ENCODE data around the gene LACRT. TPM values are rescaled to one million over a fixed set of nuclear protein-coding genes. Genes with fewer than 3 reads are reported as not detected.

LACRT gene
- total and polyA plus RNA-seq, 2 of the 13 experiments (the other 11 are each of a cell fraction or from before 2014, with no cell fraction given) = not detected

DNA sequence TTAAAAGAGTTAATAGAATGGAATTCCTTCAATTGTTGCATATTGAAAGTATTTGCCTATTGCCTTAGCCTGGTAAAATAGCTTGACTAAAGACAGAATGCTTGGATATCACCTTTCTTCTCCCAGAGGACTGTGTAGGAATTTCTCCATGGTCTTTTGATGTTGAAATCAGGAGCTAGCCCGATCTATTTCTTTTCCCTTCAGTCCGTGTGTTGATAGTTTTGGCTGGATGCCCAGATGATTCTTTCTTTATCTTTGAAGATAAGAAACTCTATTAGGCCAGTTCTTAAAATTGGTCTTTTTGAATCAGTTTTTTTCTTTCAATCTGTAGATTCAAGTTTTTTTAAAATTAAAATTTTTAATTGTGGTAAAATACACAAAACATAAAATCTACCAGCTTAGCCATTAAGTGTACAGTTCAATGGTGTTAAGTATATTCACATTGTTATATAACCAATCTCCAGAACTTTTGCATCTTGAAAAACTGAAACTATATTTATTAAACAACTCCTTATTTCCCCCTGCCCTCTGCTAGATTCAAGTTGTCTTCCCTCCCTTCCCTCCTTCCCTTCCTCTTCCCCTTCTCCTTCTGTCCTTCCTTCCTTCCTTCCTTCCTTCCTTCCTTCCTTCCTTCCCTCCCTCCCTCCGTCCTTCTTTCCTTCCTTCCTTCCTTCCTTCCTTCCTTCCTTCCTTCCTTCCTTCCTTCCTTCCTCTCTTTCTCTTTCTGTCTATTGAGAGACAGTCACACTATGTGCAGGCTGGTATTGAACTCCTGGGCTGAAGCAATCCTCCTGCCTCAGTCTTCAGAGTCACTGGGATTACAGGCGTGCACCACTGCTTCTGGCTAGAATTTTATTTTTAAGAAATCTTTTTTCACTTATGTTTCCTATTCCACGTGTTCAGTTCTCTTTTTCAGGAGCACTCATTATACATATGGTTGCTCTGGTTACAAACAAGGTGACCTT lies 10.1 kb downstream of the LACRT start:
- H3K36me3 ChIP-seq (replicated peaks in 1 of 2; ENCODE audit: control insufficient read depth in 1 of 2, insufficient read depth in 2 of 2, low read length in 2 of 2) = no peaks in the 10 kb centered on the region
- POLR2A ChIA-PET = no interaction called here
- TF ChIP-seq HNRNPK (IDR thresholded peaks at IDR 0.05; ENCODE audit: low read depth, low read length, poor library complexity, severe bottlenecking) = peak; percentile 44
- TF ChIP-seq ZSCAN9 (CRISPR knock-in tag; IDR thresholded peaks at IDR 0.05; ENCODE audit: borderline replicate concordance) = no peak
- in situ Hi-C loops (cut with HindIII; ENCODE audit: extremely low pct_ligation_motif_present, low pct_unique_long_range_greater_than_20kb) = no loop called here
- no peak overlapping the region for H3K9ac ChIP-seq (ENCODE audit: insufficient read depth, low read depth, low read length)
- no peak for ATAC-seq
- H3K27ac ChIP-seq (ENCODE audit: extremely low read length, insufficient read depth, low read length) = no peak overlapping the region
- H3K27me3 ChIP-seq (ENCODE audit: control insufficient read depth in 1 of 2, insufficient read depth in 2 of 2, low read length in 2 of 2) = no peaks in the 10 kb centered on the region
- WGBS (ENCODE audit: low lambda C conversion rate) = 25% methylated on average over 5 of the region's 5 CpGs
- intact Hi-C loops (cut with micrococcal nuclease; ENCODE audit: unreplicated experiment) = no loop called here
- H3K79me2 ChIP-seq (ENCODE audit: insufficient read depth, low read length) = no peaks in the 10 kb centered on the region
- no peaks in the 10 kb centered on the region for H3K4me1 ChIP-seq (ENCODE audit: insufficient read depth, low read length)
- no peaks in the 10 kb centered on the region for H4K20me1 ChIP-seq (ENCODE audit: insufficient read depth, low read length)
- peak; percentile 25 for DNase-seq (ENCODE audit: low spot score)
- peaks cover 17% of the 10 kb centered on the region for H3K9me3 ChIP-seq (ENCODE audit: low read length)
- no peak for FAIRE-seq
- CTCF ChIA-PET (ENCODE audit: low intra/inter-chr PET ratio, low total read pairs) = no interaction called here
- no TSS peak for BruUV-seq (replicated peaks)
- H3K4me2 ChIP-seq (ENCODE audit: low read depth, low read length) = no peak overlapping the region
- no peak overlapping the region for H2AFZ ChIP-seq (ENCODE audit: low read length)
- no peak overlapping the region for H3K4me3 ChIP-seq (replicated peaks in 1 of 3; ENCODE audit: insufficient read depth in 1 of 3, low read depth in 2 of 3, low read length in 3 of 3)

DNA sequence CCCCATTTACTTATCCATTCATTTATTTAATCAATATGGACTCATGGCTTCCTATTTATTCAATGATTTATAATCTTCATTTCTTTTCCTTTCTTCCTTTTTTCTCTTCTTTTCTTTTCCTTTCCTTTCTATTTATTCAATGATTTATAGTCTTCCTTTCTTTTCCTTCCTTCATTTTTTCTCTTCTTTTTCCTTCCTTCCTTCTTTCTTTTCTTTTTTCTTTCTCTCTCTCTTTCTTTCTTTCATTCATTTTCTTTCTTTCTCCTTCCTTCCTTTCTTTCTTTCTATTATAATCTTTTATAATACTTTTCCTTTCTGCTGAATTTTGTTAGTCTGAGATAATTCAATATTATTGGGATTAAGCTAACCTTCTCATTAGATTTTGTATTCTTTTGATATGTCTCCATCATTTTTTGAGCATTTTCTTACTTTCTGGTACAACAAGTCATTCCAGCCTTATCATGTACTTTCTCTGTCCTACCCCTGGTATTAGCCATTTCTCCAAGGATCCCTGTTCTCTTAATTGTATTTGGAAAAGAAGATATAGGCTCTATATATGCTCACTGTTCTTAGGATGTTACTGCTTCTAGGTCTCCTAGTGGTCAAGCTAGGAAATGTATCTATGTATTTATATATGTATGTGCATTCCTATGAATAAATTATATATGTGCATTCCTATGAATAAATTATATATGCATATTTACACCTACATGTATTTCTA lies 12.1 kb downstream of the LACRT start:
- Histone ChIP-seq H3K79me2 (ENCODE audit: insufficient read depth, low read length) (no peaks in the 10 kb centered on the region), H3K27ac (ENCODE audit: extremely low read length, insufficient read depth, low read length) (no peak overlapping the region), H4K20me1 (ENCODE audit: insufficient read depth, low read length) (no peaks in the 10 kb centered on the region), H3K27me3 (ENCODE audit: control insufficient read depth in 1 of 2, insufficient read depth in 2 of 2, low read length in 2 of 2) (no peaks in the 10 kb centered on the region), H3K9ac (ENCODE audit: insufficient read depth, low read depth, low read length) (no peak overlapping the region), H3K36me3 (replicated peaks in 1 of 2; ENCODE audit: control insufficient read depth in 1 of 2, insufficient read depth in 2 of 2, low read length in 2 of 2) (no peaks in the 10 kb centered on the region), H2AFZ (ENCODE audit: low read length) (no peak overlapping the region), H3K4me2 (ENCODE audit: low read depth, low read length) (no peak overlapping the region), H3K4me3 (replicated peaks in 1 of 3; ENCODE audit: insufficient read depth in 1 of 3, low read depth in 2 of 3, low read length in 3 of 3) (no peak overlapping the region), H3K4me1 (ENCODE audit: insufficient read depth, low read length) (no peaks in the 10 kb centered on the region), H3K9me3 (ENCODE audit: low read length) (peaks cover 10% of the 10 kb centered on the region)
- ChIA-PET CTCF (ENCODE audit: low intra/inter-chr PET ratio, low total read pairs) (no interaction called here), POLR2A (no interaction called here)
- ATAC-seq (peak; percentile 44; the same call in 2 of the 3 replicates), DNase-seq (ENCODE audit: low spot score) (no peak), FAIRE-seq (no peak)
- intact Hi-C loops (cut with micrococcal nuclease; ENCODE audit: unreplicated experiment) (no loop called here), in situ Hi-C loops (cut with HindIII; ENCODE audit: extremely low pct_ligation_motif_present, low pct_unique_long_range_greater_than_20kb) (no loop called here)
- no TSS peak for BruUV-seq (replicated peaks)
- TF ChIP-seq MBNL3 (CRISPR knock-in tag; conservative IDR thresholded peaks at IDR 0.05) = no peak
- TF ChIP-seq, protein P1, sequence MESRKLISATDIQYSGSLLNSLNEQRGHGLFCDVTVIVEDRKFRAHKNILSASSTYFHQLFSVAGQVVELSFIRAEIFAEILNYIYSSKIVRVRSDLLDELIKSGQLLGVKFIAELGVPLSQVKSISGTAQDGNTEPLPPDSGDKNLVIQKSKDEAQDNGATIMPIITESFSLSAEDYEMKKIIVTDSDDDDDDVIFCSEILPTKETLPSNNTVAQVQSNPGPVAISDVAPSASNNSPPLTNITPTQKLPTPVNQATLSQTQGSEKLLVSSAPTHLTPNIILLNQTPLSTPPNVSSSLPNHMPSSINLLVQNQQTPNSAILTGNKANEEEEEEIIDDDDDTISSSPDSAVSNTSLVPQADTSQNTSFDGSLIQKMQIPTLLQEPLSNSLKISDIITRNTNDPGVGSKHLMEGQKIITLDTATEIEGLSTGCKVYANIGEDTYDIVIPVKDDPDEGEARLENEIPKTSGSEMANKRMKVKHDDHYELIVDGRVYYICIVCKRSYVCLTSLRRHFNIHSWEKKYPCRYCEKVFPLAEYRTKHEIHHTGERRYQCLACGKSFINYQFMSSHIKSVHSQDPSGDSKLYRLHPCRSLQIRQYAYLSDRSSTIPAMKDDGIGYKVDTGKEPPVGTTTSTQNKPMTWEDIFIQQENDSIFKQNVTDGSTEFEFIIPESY (CRISPR knock-in tag; IDR thresholded peaks at IDR 0.05) = no peak
- TF ChIP-seq RBFOX2 (IDR thresholded peaks at IDR 0.05; ENCODE audit: low read depth, low read length) = no peak
- TF ChIP-seq KLF6 (CRISPR knock-in tag; IDR thresholded peaks at IDR 0.05) = no peak
- TF ChIP-seq ZNF781 (CRISPR knock-in tag; IDR thresholded peaks at IDR 0.05; ENCODE audit: borderline replicate concordance, not compliant biosample characterization) = no peak
- TF ChIP-seq ZNF331 (CRISPR knock-in tag; IDR thresholded peaks at IDR 0.05) = no peak
- no peak for TF ChIP-seq ZNF101 (CRISPR knock-in tag; IDR thresholded peaks at IDR 0.05; ENCODE audit: borderline replicate concordance, low read depth)
- no peak for TF ChIP-seq MEIS2 (CRISPR knock-in tag; IDR thresholded peaks at IDR 0.05)
- TF ChIP-seq, protein P2, sequence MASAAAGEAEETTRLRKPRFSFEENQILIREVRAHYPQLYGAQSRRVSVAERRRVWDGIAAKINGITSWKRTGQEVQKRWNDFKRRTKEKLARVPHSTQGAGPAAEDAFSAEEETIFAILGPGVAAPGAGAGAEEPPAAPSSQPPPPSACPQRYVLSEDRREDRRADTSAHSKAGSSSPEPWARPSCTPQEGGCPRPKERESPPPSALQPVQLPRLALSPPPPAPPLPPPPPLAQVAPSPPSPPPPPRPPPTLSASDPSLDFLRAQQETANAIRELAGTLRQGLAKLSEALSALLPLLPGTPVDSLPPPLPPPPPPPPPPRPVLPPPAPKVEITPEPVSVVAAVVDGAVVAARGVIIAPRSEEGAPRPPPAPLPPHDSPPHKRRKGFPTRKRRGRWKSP (CRISPR knock-in tag; IDR thresholded peaks at IDR 0.05) = no peak
- TF ChIP-seq ZNF326 (CRISPR knock-in tag; IDR thresholded peaks at IDR 0.05; ENCODE audit: borderline replicate concordance) = no peak
